ENCODE results near the gene ANKUB1.

- TF ChIP-seq CTCF (IDR thresholded peaks at IDR 0.05; ENCODE audit: poor library complexity) = no peak
- no peak for TF ChIP-seq EZH2 (IDR thresholded peaks at IDR 0.05; ENCODE audit: borderline replicate concordance)
- TF ChIP-seq EZH2phosphoT487 (IDR thresholded peaks at IDR 0.05; ENCODE audit: low read depth, severe bottlenecking, unreplicated experiment) = no peak
Measured at GRCh38 chr3:149826636-149827035, 34.3 kb upstream of the ANKUB1 start.

All from hepatocyte (in vitro differentiated cells).